ENCODE data around the gene METTL6.
"Not testable (repeated sequence)": the region's sequence is repeated elsewhere in the genome, so short reads cannot be mapped to it uniquely, and the experiment has no call there.

Gene METTL6

GRCh38 chr3:15430624-15431023, 3.3 kb upstream of the METTL6 start:
- WGBS, 2 experiments (ENCODE audit: insufficient coverage in 2 of 2): 80 to 83% methylated on average over 1 of the region's 1 CpG
- Histone ChIP-seq H3K4me1 (ENCODE audit: control insufficient read depth, insufficient read depth, low read length, poor library complexity, severe bottlenecking) (peaks cover 11% of the 10 kb centered on the region), H3K36me3 (ENCODE audit: control insufficient read depth, insufficient read depth, low read length) (peaks cover 62% of the 10 kb centered on the region), H3K4me3 (ENCODE audit: extremely low read depth, insufficient read depth, low read length, poor library complexity, severe bottlenecking) (no peak overlapping the region), H3K9me3 (ENCODE audit: control insufficient read depth, low read length) (peaks cover 4% of the 10 kb centered on the region), H3K27ac (ENCODE audit: low read depth, low read length, severe bottlenecking) (no peak overlapping the region)

GRCh38 chr3:15429080-15429479, 1.7 kb upstream of the METTL6 start:
- Histone ChIP-seq H3K9me3 (ENCODE audit: control insufficient read depth, low read length) (peaks cover 4% of the 10 kb centered on the region), H3K4me1 (ENCODE audit: control insufficient read depth, insufficient read depth, low read length, poor library complexity, severe bottlenecking) (peaks cover 14% of the 10 kb centered on the region), H3K27ac (ENCODE audit: low read depth, low read length, severe bottlenecking) (no peak overlapping the region), H3K4me3 (ENCODE audit: extremely low read depth, insufficient read depth, low read length, poor library complexity, severe bottlenecking) (peak overlapping the region; percentile 95), H3K36me3 (ENCODE audit: control insufficient read depth, insufficient read depth, low read length) (peaks cover 62% of the 10 kb centered on the region)
- WGBS, 2 experiments (ENCODE audit: insufficient coverage in 2 of 2): 93 to 100% methylated on average over 5 of the region's 6 CpGs

GRCh38 chr3:15428539-15428938, 1.2 kb upstream of the METTL6 start:
- H3K36me3 ChIP-seq (ENCODE audit: control insufficient read depth, insufficient read depth, low read length): peaks cover 62% of the 10 kb centered on the region
- peak overlapping the region; percentile 95 for H3K4me3 ChIP-seq (ENCODE audit: extremely low read depth, insufficient read depth, low read length, poor library complexity, severe bottlenecking)
- 38 to 52% methylated on average over 7 to 8 of the region's 9 CpGs for WGBS, 2 experiments (ENCODE audit: insufficient coverage in 2 of 2)
- peaks cover 14% of the 10 kb centered on the region for H3K4me1 ChIP-seq (ENCODE audit: control insufficient read depth, insufficient read depth, low read length, poor library complexity, severe bottlenecking)
- peak overlapping the region; percentile 26 for H3K27ac ChIP-seq (ENCODE audit: low read depth, low read length, severe bottlenecking)
- peaks cover 4% of the 10 kb centered on the region for H3K9me3 ChIP-seq (ENCODE audit: control insufficient read depth, low read length)

GRCh38 chr3:15427981-15428380, 637 bp upstream of the METTL6 start:
- 0 to 2% methylated on average over 6 to 9 of the region's 11 CpGs for WGBS, 2 experiments (ENCODE audit: insufficient coverage in 2 of 2)
- Histone ChIP-seq H3K36me3 (ENCODE audit: control insufficient read depth, insufficient read depth, low read length) (peaks cover 64% of the 10 kb centered on the region), H3K27ac (ENCODE audit: low read depth, low read length, severe bottlenecking) (peak overlapping the region; percentile 71), H3K4me1 (ENCODE audit: control insufficient read depth, insufficient read depth, low read length, poor library complexity, severe bottlenecking) (peaks cover 14% of the 10 kb centered on the region), H3K9me3 (ENCODE audit: control insufficient read depth, low read length) (peaks cover 4% of the 10 kb centered on the region), H3K4me3 (ENCODE audit: extremely low read depth, insufficient read depth, low read length, poor library complexity, severe bottlenecking) (peak overlapping the region; percentile 95)

- Histone ChIP-seq H3K4me1 (ENCODE audit: control insufficient read depth, insufficient read depth, low read length, poor library complexity, severe bottlenecking) (peaks cover 14% of the 10 kb centered on the region), H3K4me3 (ENCODE audit: extremely low read depth, insufficient read depth, low read length, poor library complexity, severe bottlenecking) (peak overlapping the region; percentile 95), H3K27ac (ENCODE audit: low read depth, low read length, severe bottlenecking) (peak overlapping the region; percentile 71), H3K9me3 (ENCODE audit: control insufficient read depth, low read length) (peaks cover 4% of the 10 kb centered on the region), H3K36me3 (ENCODE audit: control insufficient read depth, insufficient read depth, low read length) (peaks cover 69% of the 10 kb centered on the region)
- 46 to 55% methylated on average over 12 to 15 of the region's 16 CpGs for WGBS, 2 experiments (ENCODE audit: insufficient coverage in 2 of 2)
Measured at GRCh38 chr3:15426579-15427118, 695 bp downstream of the METTL6 start.

GRCh38 chr3:15420871-15421270, 6.5 kb downstream of the METTL6 start:
- no peak overlapping the region for H3K4me3 ChIP-seq (ENCODE audit: extremely low read depth, insufficient read depth, low read length, poor library complexity, severe bottlenecking)
- H3K9me3 ChIP-seq (ENCODE audit: control insufficient read depth, low read length): no peaks in the 10 kb centered on the region
- peaks cover 3% of the 10 kb centered on the region for H3K4me1 ChIP-seq (ENCODE audit: control insufficient read depth, insufficient read depth, low read length, poor library complexity, severe bottlenecking)
- no peak overlapping the region for H3K27ac ChIP-seq (ENCODE audit: low read depth, low read length, severe bottlenecking)
- 93 to 100% methylated on average over 3 to 4 of the region's 4 CpGs for WGBS, 2 experiments (ENCODE audit: insufficient coverage in 2 of 2)
- H3K36me3 ChIP-seq (ENCODE audit: control insufficient read depth, insufficient read depth, low read length): peaks cover 70% of the 10 kb centered on the region

- not testable (repeated sequence) for H3K9me3 ChIP-seq (ENCODE audit: control insufficient read depth, low read length); H3K27ac ChIP-seq (ENCODE audit: low read depth, low read length, severe bottlenecking); H3K4me3 ChIP-seq (ENCODE audit: extremely low read depth, insufficient read depth, low read length, poor library complexity, severe bottlenecking); H3K4me1 ChIP-seq (ENCODE audit: control insufficient read depth, insufficient read depth, low read length, poor library complexity, severe bottlenecking)
- WGBS, 2 experiments (ENCODE audit: insufficient coverage in 2 of 2): 87 to 96% methylated on average over 4 to 5 of the region's 7 CpGs
- H3K36me3 ChIP-seq (ENCODE audit: control insufficient read depth, insufficient read depth, low read length): peaks cover 71% of the 10 kb centered on the region
Measured at GRCh38 chr3:15410966-15411365, 16.4 kb downstream of the METTL6 start.

- Histone ChIP-seq H3K4me3 (ENCODE audit: extremely low read depth, insufficient read depth, low read length, poor library complexity, severe bottlenecking) (no peak overlapping the region), H3K9me3 (ENCODE audit: control insufficient read depth, low read length) (no peaks in the 10 kb centered on the region), H3K27ac (ENCODE audit: low read depth, low read length, severe bottlenecking) (no peak overlapping the region), H3K36me3 (ENCODE audit: control insufficient read depth, insufficient read depth, low read length) (peaks cover 59% of the 10 kb centered on the region), H3K4me1 (ENCODE audit: control insufficient read depth, insufficient read depth, low read length, poor library complexity, severe bottlenecking) (no peaks in the 10 kb centered on the region)
- WGBS, 2 experiments (ENCODE audit: insufficient coverage in 2 of 2): 100% methylated on average over 1 of the region's 2 CpGs; no CpG with 5 or more reads in 1 of the 2 experiments
Measured at GRCh38 chr3:15409774-15410173, 17.6 kb downstream of the METTL6 start.

GRCh38 chr3:15409239-15409638, 18.1 kb downstream of the METTL6 start:
- Histone ChIP-seq H3K4me3 (ENCODE audit: extremely low read depth, insufficient read depth, low read length, poor library complexity, severe bottlenecking) (no peak overlapping the region), H3K9me3 (ENCODE audit: control insufficient read depth, low read length) (no peaks in the 10 kb centered on the region)

GRCh38 chr3:15405448-15406050, 21.8 kb downstream of the METTL6 start:
- Histone ChIP-seq H3K27ac (ENCODE audit: low read depth, low read length, severe bottlenecking) (no peak overlapping the region), H3K4me3 (ENCODE audit: extremely low read depth, insufficient read depth, low read length, poor library complexity, severe bottlenecking) (no peak overlapping the region), H3K4me1 (ENCODE audit: control insufficient read depth, insufficient read depth, low read length, poor library complexity, severe bottlenecking) (no peaks in the 10 kb centered on the region), H3K9me3 (ENCODE audit: control insufficient read depth, low read length) (no peaks in the 10 kb centered on the region), H3K36me3 (ENCODE audit: control insufficient read depth, insufficient read depth, low read length) (peaks cover 17% of the 10 kb centered on the region)
- 17% methylated on average over 1 of the region's 3 CpGs; no CpG with 5 or more reads in 1 of the 2 experiments for WGBS, 2 experiments (ENCODE audit: insufficient coverage in 2 of 2)

More at GRCh38 chr3:15409239-15409638, 18.1 kb downstream of the METTL6 start:
- WGBS, 2 experiments (ENCODE audit: insufficient coverage in 2 of 2): 90 to 100% methylated on average over 1 to 3 of the region's 3 CpGs
- H3K36me3 ChIP-seq (ENCODE audit: control insufficient read depth, insufficient read depth, low read length): peaks cover 54% of the 10 kb centered on the region
- H3K4me1 ChIP-seq (ENCODE audit: control insufficient read depth, insufficient read depth, low read length, poor library complexity, severe bottlenecking): no peaks in the 10 kb centered on the region
- no peak overlapping the region for H3K27ac ChIP-seq (ENCODE audit: low read depth, low read length, severe bottlenecking)

GRCh38 chr3:15404767-15405166, 22.6 kb downstream of the METTL6 start:
- Histone ChIP-seq H3K27ac (ENCODE audit: low read depth, low read length, severe bottlenecking) (no peak overlapping the region), H3K36me3 (ENCODE audit: control insufficient read depth, insufficient read depth, low read length) (peaks cover 12% of the 10 kb centered on the region), H3K4me1 (ENCODE audit: control insufficient read depth, insufficient read depth, low read length, poor library complexity, severe bottlenecking) (no peaks in the 10 kb centered on the region), H3K9me3 (ENCODE audit: control insufficient read depth, low read length) (no peaks in the 10 kb centered on the region), H3K4me3 (ENCODE audit: extremely low read depth, insufficient read depth, low read length, poor library complexity, severe bottlenecking) (no peak overlapping the region)
- WGBS, 2 experiments (ENCODE audit: insufficient coverage in 2 of 2): 100% methylated on average over 1 of the region's 1 CpG
